ENCODE measurements around the gene HEMK1.

GRCh38 chr3:50620420-50620819, 51.1 kb downstream of the HEMK1 start:
- TF ChIP-seq PRDM15 (CRISPR knock-in tag; IDR thresholded peaks at IDR 0.05) (no peak), CTCF (IDR thresholded peaks at IDR 0.05) (no peak), MAX (CRISPR knock-in tag; IDR thresholded peaks at IDR 0.05) (no peak), ZNF138 (CRISPR knock-in tag; conservative IDR thresholded peaks at IDR 0.05) (no peak), ATF2 (CRISPR knock-in tag; IDR thresholded peaks at IDR 0.05; ENCODE audit: borderline replicate concordance, low read depth) (no peak)
